ENCODE results near the gene ZNF677.

- TF ChIP-seq CTCF (IDR thresholded peaks at IDR 0.05; ENCODE audit: insufficient read depth, low read length, poor library complexity, severe bottlenecking) = no peak
- no peak for TF ChIP-seq EZH2phosphoT487 (conservative IDR thresholded peaks at IDR 0.05; ENCODE audit: low read length)
Measured at GRCh38 chr19:53193535-53194222, 61.0 kb downstream of the ZNF677 start.
